Measurements from ENCODE around the gene MRPS7.
A peak's percentile ranks its signal among the peaks of the same experiment; 100 is the strongest.

MRPS7 gene

DNA sequence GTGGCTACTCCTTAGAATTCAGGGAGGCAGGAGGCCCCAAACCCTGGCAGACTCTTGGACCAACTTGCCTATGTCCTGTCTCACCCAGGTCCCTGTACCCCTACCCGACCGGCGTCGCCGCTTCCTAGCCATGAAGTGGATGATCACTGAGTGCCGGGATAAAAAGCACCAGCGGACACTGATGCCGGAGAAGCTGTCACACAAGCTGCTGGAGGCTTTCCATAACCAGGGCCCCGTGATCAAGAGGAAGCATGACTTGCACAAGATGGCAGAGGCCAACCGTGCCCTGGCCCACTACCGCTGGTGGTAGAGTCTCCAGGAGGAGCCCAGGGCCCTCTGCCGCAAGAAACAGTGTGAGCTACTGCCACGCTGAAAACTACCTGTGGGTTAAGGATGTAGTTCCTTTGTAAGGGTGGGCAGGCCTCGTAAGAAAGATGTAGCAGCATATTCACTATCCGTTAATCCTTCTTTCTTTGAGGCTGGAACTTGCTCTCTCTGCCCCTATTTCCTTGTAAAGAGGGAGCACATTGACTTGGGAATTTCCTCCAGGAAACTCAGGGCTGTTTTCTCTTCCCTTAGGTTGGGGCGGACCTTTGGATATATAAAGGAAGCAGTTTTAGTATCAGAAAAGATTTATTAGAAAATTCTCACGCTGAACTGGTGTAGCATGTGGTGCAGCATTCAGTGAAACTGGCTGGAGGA lies 4.1 kb downstream of the MRPS7 start:
- H3K27me3 ChIP-seq: no peaks in the 10 kb centered on the region
- H3K4me3 ChIP-seq (ENCODE audit: low read depth in 1 of 2, low read length in 1 of 2): no peak overlapping the region
- TF ChIP-seq, protein P1, sequence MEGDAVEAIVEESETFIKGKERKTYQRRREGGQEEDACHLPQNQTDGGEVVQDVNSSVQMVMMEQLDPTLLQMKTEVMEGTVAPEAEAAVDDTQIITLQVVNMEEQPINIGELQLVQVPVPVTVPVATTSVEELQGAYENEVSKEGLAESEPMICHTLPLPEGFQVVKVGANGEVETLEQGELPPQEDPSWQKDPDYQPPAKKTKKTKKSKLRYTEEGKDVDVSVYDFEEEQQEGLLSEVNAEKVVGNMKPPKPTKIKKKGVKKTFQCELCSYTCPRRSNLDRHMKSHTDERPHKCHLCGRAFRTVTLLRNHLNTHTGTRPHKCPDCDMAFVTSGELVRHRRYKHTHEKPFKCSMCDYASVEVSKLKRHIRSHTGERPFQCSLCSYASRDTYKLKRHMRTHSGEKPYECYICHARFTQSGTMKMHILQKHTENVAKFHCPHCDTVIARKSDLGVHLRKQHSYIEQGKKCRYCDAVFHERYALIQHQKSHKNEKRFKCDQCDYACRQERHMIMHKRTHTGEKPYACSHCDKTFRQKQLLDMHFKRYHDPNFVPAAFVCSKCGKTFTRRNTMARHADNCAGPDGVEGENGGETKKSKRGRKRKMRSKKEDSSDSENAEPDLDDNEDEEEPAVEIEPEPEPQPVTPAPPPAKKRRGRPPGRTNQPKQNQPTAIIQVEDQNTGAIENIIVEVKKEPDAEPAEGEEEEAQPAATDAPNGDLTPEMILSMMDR (IDR thresholded peaks at IDR 0.05): no peak
- H3K27ac ChIP-seq: peak overlapping the region; percentile 75
- no peaks in the 10 kb centered on the region for H3K36me3 ChIP-seq
- H3K9me3 ChIP-seq: no peaks in the 10 kb centered on the region
- peaks cover 57 to 69% of the 10 kb centered on the region in 2 experiments for H3K4me1 ChIP-seq (ENCODE audit: control insufficient read depth in 1 of 2, insufficient read depth in 1 of 2, low read depth in 1 of 2, low read length in 1 of 2)

DNA sequence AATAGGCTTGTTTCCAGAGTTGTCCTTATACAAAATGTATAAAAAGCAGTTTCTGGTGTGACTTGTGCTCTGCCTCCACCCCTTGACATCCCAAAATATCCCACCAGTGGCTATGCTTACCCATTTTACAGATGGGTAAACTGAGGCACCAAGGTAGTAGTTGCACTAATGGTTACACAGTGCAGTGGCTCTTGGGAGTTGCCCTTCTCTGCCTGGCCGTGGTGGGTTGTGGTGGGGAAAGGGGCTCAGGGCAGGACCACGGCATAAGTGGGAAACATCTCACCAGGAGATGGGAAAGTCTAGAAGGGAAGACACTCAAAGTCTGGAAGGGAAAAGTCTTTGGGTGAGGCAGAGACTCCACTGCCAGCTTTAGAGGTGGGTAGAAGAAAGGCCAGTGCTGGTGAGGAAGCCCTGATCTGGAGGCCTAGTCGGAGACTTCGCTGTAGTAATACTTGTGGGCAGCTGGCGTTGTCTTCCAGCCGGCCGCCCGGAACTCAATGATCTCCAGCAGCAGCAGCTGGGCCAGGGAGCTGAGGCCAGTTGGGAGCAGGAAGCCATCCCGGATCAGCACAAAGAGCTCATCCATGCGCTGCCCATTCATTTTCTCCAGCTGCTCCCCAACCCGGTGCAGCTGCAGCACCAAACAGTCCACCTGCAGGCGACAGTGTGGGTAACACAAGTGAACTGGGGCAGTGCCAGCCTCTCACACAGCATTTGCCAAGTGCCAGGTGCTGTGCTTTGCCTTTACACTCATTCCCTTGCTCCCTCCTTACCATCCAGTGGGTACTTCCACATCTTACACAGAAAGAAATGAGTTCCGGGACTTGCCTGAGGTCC lies 4.9 kb downstream of the MRPS7 start:
- H3K9me3 ChIP-seq: no peaks in the 10 kb centered on the region
- TF ChIP-seq, protein P1 (IDR thresholded peaks at IDR 0.05): no peak
- H3K27ac ChIP-seq: peak overlapping the region; percentile 75
- H3K36me3 ChIP-seq: no peaks in the 10 kb centered on the region
- no peak overlapping the region for H3K4me3 ChIP-seq (ENCODE audit: low read depth in 1 of 2, low read length in 1 of 2)
- H3K27me3 ChIP-seq: no peaks in the 10 kb centered on the region
- peaks cover 59 to 69% of the 10 kb centered on the region in 2 experiments for H3K4me1 ChIP-seq (ENCODE audit: control insufficient read depth in 1 of 2, insufficient read depth in 1 of 2, low read depth in 1 of 2, low read length in 1 of 2)

DNA sequence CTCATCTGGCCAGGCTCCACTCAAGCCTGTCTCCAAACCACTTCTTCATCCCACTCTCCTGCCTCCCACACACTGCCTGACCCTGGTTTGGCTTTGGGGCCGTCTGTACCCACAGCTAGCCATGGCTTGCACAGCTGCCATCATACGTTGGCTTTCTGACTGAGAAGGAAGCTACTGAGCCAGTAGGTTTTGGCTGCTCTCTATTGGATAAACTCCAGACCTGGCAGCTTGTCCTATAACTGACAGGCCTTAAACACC lies 5.4 kb downstream of the MRPS7 start:
- H3K9me3 ChIP-seq: no peaks in the 10 kb centered on the region
- TF ChIP-seq, protein P1 (IDR thresholded peaks at IDR 0.05): no peak
- H3K27ac ChIP-seq: peak overlapping the region; percentile 75
- peaks cover 61 to 71% of the 10 kb centered on the region in 2 experiments for H3K4me1 ChIP-seq (ENCODE audit: control insufficient read depth in 1 of 2, insufficient read depth in 1 of 2, low read depth in 1 of 2, low read length in 1 of 2)
- no peak overlapping the region for H3K4me3 ChIP-seq (ENCODE audit: low read depth in 1 of 2, low read length in 1 of 2)
- no peaks in the 10 kb centered on the region for H3K27me3 ChIP-seq
- no peaks in the 10 kb centered on the region for H3K36me3 ChIP-seq

DNA sequence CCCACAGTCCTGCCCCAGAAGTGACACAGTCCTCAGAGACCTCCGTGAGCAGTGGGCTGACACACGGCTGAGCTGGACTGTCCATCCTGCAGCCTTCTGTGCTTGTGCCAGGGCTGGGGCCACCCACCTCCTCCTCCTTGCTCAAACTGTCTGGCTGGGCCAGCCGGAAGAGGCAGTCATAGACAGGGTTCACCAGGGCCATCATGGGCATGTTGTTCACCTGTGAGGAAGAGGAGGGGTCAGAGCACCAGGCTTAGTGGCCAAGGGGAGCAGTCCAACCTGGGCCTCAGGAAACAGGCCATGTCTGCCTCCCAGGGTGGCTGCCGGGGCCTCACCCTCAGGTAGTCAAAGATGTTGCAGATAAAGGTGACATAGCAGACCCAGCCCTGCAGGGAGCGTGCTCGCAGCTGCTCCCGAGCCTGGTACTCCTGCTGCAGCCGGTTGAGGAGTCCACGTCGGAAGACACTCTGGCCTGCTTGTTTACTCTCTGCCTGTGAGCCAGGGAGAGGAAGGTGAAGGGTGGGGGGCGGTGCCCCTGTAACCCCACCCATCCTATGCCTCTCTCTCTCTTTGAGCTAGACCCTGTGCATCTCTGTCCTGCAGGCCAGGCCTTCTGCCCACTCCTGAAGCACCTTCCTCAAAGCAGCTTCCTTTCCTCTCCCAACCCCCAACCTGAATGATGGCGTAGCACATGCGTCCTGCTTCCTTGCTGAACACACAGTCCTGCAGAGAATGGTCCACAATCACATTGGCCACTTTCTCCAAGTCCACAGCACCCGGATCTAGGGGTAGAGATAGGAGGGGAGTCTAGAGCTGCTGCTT lies 5.9 kb downstream of the MRPS7 start:
- no peaks in the 10 kb centered on the region for H3K27me3 ChIP-seq
- H3K27ac ChIP-seq: peak overlapping the region; percentile 75
- H3K36me3 ChIP-seq: no peaks in the 10 kb centered on the region
- H3K9me3 ChIP-seq: no peaks in the 10 kb centered on the region
- no peak overlapping the region for H3K4me3 ChIP-seq (ENCODE audit: low read depth in 1 of 2, low read length in 1 of 2)
- peaks cover 61 to 71% of the 10 kb centered on the region in 2 experiments for H3K4me1 ChIP-seq (ENCODE audit: control insufficient read depth in 1 of 2, insufficient read depth in 1 of 2, low read depth in 1 of 2, low read length in 1 of 2)
- TF ChIP-seq, protein P1 (IDR thresholded peaks at IDR 0.05): no peak

DNA sequence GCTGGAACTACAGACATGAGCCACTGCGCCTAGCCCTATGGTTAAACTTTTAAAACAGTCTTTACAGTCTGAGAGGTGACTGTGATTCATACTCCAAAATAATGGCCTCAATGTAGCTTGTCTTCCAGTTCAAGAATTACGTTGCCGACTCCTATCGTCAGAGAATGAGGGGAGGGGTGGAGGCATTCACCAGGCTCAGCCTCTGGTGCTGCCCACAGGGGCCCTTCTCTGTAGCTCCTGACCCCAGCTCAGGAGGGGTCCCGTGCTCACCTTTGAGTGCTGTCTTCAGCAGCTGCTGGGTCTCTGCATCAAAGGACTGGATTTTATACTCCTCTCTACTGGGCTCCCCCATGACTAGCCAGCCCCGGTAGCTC lies 8.2 kb downstream of the MRPS7 start:
- Histone ChIP-seq H3K36me3 (no peaks in the 10 kb centered on the region), H3K27me3 (no peaks in the 10 kb centered on the region), H3K4me1 (ENCODE audit: control insufficient read depth in 1 of 2, insufficient read depth in 1 of 2, low read depth in 1 of 2, low read length in 1 of 2) (peaks cover 62 to 77% of the 10 kb centered on the region in 2 experiments), H3K9me3 (no peaks in the 10 kb centered on the region), H3K27ac (peak overlapping the region; percentile 87), H3K4me3 (ENCODE audit: low read depth in 1 of 2, low read length in 1 of 2) (peak overlapping the region; percentile 85 to 88)
- TF ChIP-seq, protein P1 (IDR thresholded peaks at IDR 0.05): no peak

Data from neutrophil (primary cell).